Colonic mucosa (tissue), 4 donors: ENCODE data around the gene RFTN1. TPM values are rescaled to one million over a fixed set of nuclear protein-coding genes. Genes with fewer than 3 reads are reported as not detected.

ENCODE experiments used
- DNase-seq: peaks from one replicate; pipeline ENCODE4 v3.0.0-alpha.2; 2020
- H3K27ac ChIP-seq: fragments of 200-600 bp; one replicate; pipeline ENCODE4 v1.8.0; 2021
- H3K27me3 ChIP-seq: fragments of 200-600 bp; one replicate; pipeline ENCODE4 v1.8.0; 2021
- H3K36me3 ChIP-seq: fragments of 200-600 bp; one replicate; pipeline ENCODE4 v1.8.0; 2021
- H3K4me1 ChIP-seq: fragments of 200-600 bp; one replicate; pipeline ENCODE4 v1.8.0; 2021; ENCODE audit warnings: mild to moderate bottlenecking
- H3K4me3 ChIP-seq: fragments of 200-600 bp; one replicate; pipeline ENCODE4 v1.8.0; 2021
- H3K9ac ChIP-seq, 2 donors: one replicate each; pipeline ENCODE4 v1.7.0; 2013; ENCODE audit warnings: control low read depth in 2 of 2, low read depth in 2 of 2, low read length in 2 of 2
- H3K9me3 ChIP-seq: fragments of 200-600 bp; one replicate; pipeline ENCODE4 v1.8.0; 2021
- intact Hi-C: fragments of 100-400 bp; cut with DNase I; formaldehyde crosslinking; loops from one replicate; pipeline ENCODE4 v1.14.1; 2022
- total RNA-seq, 2 donors: library from RNA; stranded (reverse); fragmentation: NEBNext Ultra II Directional in 1 of 2; extraction: Animal tissue kit (Norgen Biotek cat#: 25700) in 1 of 2; gene quantifications; one replicate each; pipeline ENCODE4 v1.2.1, GENCODE V29; 2021
- TF ChIP-seq, protein P1 (sequence below): fragments of 200-600 bp; IDR thresholded peaks from one replicate; pipeline ENCODE4 v1.8.0; 2022; ENCODE audit warnings: antibody characterized with exemption, mild to moderate bottlenecking
- donor health status: healthy.
- donor health status: DM: no; HTN: no; CAD: no.
- donor health status: DM: no; HTN: no; CAD: no.

RFTN1 gene
- total RNA-seq, 2 donors from 2014 or later, result 4.0 to 10.2 TPM

DNA sequence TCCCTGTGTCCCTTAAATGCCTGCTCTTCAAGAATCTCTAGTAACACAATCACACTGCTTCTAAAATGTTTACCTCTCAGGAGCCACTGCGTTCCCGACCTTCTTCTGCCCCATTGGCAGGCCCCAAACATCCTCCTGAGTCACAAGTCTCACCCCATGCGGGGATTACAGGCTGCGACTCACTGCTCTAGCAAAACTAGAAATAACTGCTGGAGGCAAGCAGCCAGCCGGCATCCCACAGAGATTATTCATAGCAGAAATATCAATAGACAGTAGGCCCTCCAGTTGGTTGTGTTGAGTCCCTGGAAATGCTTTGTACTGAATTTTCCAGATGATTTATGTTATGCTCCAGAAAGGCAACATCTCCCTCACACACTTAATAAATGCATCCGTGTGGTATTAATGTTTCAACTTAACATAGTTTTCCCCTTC is 64.8 kb downstream of the RFTN1 start:
- Histone ChIP-seq H3K36me3 (no peaks in the 10 kb centered on the region), H3K4me1 (no peaks in the 10 kb centered on the region), H3K9ac (no peak overlapping the region), H3K9me3 (no peaks in the 10 kb centered on the region), H3K27ac (no peak overlapping the region), H3K27me3 (no peaks in the 10 kb centered on the region), H3K4me3 (no peak overlapping the region)
- TF ChIP-seq, protein P1, sequence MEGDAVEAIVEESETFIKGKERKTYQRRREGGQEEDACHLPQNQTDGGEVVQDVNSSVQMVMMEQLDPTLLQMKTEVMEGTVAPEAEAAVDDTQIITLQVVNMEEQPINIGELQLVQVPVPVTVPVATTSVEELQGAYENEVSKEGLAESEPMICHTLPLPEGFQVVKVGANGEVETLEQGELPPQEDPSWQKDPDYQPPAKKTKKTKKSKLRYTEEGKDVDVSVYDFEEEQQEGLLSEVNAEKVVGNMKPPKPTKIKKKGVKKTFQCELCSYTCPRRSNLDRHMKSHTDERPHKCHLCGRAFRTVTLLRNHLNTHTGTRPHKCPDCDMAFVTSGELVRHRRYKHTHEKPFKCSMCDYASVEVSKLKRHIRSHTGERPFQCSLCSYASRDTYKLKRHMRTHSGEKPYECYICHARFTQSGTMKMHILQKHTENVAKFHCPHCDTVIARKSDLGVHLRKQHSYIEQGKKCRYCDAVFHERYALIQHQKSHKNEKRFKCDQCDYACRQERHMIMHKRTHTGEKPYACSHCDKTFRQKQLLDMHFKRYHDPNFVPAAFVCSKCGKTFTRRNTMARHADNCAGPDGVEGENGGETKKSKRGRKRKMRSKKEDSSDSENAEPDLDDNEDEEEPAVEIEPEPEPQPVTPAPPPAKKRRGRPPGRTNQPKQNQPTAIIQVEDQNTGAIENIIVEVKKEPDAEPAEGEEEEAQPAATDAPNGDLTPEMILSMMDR, result no peak
- DNase-seq, result peak; percentile 33
- intact Hi-C loops, result no loop called here

DNA sequence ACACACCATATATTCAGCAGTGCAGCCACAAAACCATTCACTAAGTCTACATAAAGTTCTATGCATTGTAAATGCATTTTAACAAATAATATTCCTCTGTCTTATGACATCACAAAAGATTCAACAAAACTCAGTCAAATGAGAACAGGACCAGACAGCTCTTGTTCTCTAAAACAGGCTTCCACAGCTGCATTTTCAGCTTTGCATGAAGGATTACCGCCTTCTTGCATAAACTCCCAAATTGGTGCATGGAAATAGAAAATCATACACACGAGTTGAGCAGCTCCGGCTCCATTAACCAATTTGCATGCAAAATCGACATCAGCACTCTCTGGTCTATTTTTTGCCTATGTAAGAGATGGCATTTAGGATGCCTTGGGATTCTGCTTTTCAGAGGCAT is 66.4 kb downstream of the RFTN1 start:
- Histone ChIP-seq H3K27ac (no peak overlapping the region), H3K4me1 (no peaks in the 10 kb centered on the region)

DNA sequence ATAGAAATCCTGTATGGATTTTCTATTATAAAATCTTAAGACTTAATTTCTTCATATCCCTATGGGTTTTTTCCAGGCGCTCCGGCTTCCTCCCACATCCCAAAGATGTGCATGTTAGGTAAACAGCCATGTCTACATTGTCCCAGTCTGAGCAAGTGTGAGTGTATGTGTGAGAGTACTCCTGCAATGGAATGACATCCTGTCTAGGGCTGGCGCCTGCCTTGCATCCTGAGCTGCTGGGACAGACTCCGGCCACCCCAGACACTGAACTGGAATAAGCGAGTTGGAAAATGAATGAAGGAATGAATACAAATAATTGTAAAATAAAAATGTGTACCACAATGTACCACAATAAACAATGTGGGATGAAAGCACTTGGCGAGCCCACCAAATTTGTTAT is 69.2 kb downstream of the RFTN1 start:
- Histone ChIP-seq H3K4me1 (no peaks in the 10 kb centered on the region), H3K27me3 (no peaks in the 10 kb centered on the region), H3K9ac (no peak overlapping the region), H3K4me3 (no peak overlapping the region), H3K27ac (no peak overlapping the region), H3K36me3 (no peaks in the 10 kb centered on the region), H3K9me3 (no peaks in the 10 kb centered on the region)
- intact Hi-C loops, result no loop called here
- TF ChIP-seq, protein P1, result no peak
- DNase-seq, result no peak

More for the DNA sequence above, 66.4 kb downstream of the RFTN1 start:
- TF ChIP-seq, protein P1, result no peak
- intact Hi-C loops, result no loop called here
- H3K9me3 ChIP-seq, result no peaks in the 10 kb centered on the region
- no peak overlapping the region for H3K9ac ChIP-seq
- no peaks in the 10 kb centered on the region for H3K27me3 ChIP-seq
- no peaks in the 10 kb centered on the region for H3K36me3 ChIP-seq
- no peak overlapping the region for H3K4me3 ChIP-seq
- DNase-seq, result no peak

DNA sequence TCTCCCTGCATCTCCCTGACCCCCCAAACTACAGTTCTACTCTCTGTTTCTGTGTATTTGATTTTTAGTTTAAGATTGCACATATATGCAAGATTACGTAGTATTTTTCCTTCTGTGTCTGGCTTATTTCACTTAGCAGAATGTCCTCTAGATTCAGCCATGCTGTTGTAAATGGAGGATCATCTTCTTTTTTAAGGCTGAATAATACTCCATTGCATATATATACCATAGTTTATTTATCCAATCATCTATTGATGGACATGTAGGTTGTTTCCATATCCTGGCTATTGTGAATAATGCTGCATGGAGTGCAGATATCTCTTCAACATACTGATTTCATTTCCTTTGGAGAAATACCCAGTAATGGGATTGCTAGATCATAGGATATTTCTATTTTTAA is 70.8 kb downstream of the RFTN1 start:
- H3K4me3 ChIP-seq, result no peak overlapping the region
- no peaks in the 10 kb centered on the region for H3K27me3 ChIP-seq
- TF ChIP-seq, protein P1, result no peak
- no peaks in the 10 kb centered on the region for H3K36me3 ChIP-seq
- intact Hi-C loops, result no loop called here
- no peak overlapping the region for H3K9ac ChIP-seq
- no peak overlapping the region for H3K27ac ChIP-seq
- no peak for DNase-seq
- H3K4me1 ChIP-seq, result no peaks in the 10 kb centered on the region
- no peaks in the 10 kb centered on the region for H3K9me3 ChIP-seq

DNA sequence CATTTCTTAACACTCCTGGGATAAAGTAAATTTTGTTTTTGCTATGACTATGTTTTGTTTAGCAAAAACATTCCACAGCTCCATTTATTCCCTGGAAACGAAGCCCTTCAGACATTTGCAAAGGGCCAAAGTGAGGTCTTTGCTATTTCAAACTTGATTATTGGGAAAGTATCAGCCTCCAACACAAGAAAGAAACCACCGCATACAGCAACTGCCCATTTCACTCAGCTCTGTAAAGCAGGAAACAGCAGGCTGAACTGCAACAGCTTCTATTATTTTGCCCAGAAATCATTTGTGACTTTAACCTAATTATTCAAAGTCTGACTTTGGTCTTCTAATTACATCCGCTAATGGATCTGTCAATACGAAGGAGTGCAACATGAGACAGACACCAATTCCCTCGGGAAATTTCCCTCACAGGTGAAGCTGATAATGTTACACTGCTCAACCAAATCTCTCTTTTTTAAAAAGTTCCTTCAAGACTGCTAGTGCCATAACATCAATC is 72.1 kb downstream of the RFTN1 start:
- H3K9ac ChIP-seq, result no peak overlapping the region
- H3K27ac ChIP-seq, result no peak overlapping the region
- H3K4me3 ChIP-seq, result no peak overlapping the region
- TF ChIP-seq, protein P1, result no peak
- no peaks in the 10 kb centered on the region for H3K4me1 ChIP-seq
- intact Hi-C loops, result no loop called here
- no peaks in the 10 kb centered on the region for H3K36me3 ChIP-seq
- DNase-seq, result no peak
- no peaks in the 10 kb centered on the region for H3K27me3 ChIP-seq
- no peaks in the 10 kb centered on the region for H3K9me3 ChIP-seq
